Sigmoid colon (tissue), 7 donors: ENCODE measurements around the gene TECRL. TPM values are rescaled to one million over a fixed set of nuclear protein-coding genes. Genes with fewer than 3 reads are reported as not detected.

Experiments used
- DNase-seq: peaks from one replicate; pipeline ENCODE4 v3.0.0-alpha.2; 2019
- H3K27ac ChIP-seq, 4 donors: fragments of 200-600 bp; sonication (generic); one replicate each; pipeline ENCODE4 v1.5.1; 2016 to 2019; ENCODE audit warnings: mild to moderate bottlenecking in 1 of 4
- H3K27me3 ChIP-seq, 3 donors: fragments of 200-600 bp; sonication (generic); one replicate each; pipeline ENCODE4 v1.5.1; 2019; ENCODE audit warnings: mild to moderate bottlenecking in 1 of 3
- H3K36me3 ChIP-seq, 4 donors: fragments of 200-600 bp; sonication (generic); one replicate each; pipeline ENCODE4 v1.5.1; 2016 to 2019
- H3K4me1 ChIP-seq, 4 donors: fragments of 200-600 bp; sonication (generic); one replicate each; pipeline ENCODE4 v1.5.1; 2017 to 2019
- H3K4me3 ChIP-seq, 4 donors: fragments of 200-600 bp; sonication (generic); one replicate each; pipeline ENCODE4 v1.5.1; 2017 to 2019; ENCODE audit warnings: mild to moderate bottlenecking in 2 of 4, moderate library complexity in 1 of 4
- H3K9me3 ChIP-seq, 4 donors: fragments of 200-600 bp in 3 of 4; sonication (generic) in 3 of 4; one replicate each; pipeline versions ENCODE4 v1.5.1 to v1.6.1; 2013 to 2019
- CTCF ChIP-seq, 4 experiments: fragments of 450-650 bp in 3 of 4; fragments of 200-600 bp in 1 of 4; IDR thresholded peaks; one replicate each; pipeline ENCODE4 v1.5.1; 2016 to 2019; ENCODE audit warnings: antibody characterized with exemption in 4 of 4, mild to moderate bottlenecking in 3 of 4, moderate library complexity in 2 of 4
- EP300 ChIP-seq, 4 donors: sonication (generic); formaldehyde crosslinking; IDR thresholded peaks; one replicate each; pipeline ENCODE4 v1.6.1; 2017; ENCODE audit warnings: antibody characterized with exemption in 4 of 4
- POLR2A ChIP-seq, 2 donors: fragments of 450-650 bp; IDR thresholded peaks; one replicate each; pipeline ENCODE4 v1.6.1; 2016; ENCODE audit warnings: antibody characterized with exemption in 2 of 2, mild to moderate bottlenecking in 2 of 2, moderate library complexity in 2 of 2
- POLR2AphosphoS5 ChIP-seq, 4 donors: sonication (generic); formaldehyde crosslinking; IDR thresholded peaks; one replicate each; pipeline ENCODE4 v1.6.1; 2017; ENCODE audit warnings: antibody characterized with exemption in 4 of 4
- WGBS, 2 donors: extraction: QIAGEN DNeasy Blood & Tissue Kit; methylation state at CpG; one replicate each; pipeline ENCODE4 v1.1.7; 2013; 5-methylcytosine and 5-hydroxymethylcytosine counted together
- intact Hi-C: fragments of 100-400 bp; cut with DNase I; formaldehyde crosslinking; loops from one replicate; pipeline ENCODE4 v1.15.1; 2023
- polyA plus RNA-seq, 3 donors: library from polyadenylated mRNA; stranded (reverse); fragments of 200-250 nt; gene quantifications; one replicate each; pipeline ENCODE4 v1.2.3, GENCODE V29; 2013
- total RNA-seq, 4 donors: library from RNA; depleted of rRNA; stranded (reverse); fragments of >200 nt; gene quantifications; one replicate each; pipeline ENCODE4 v1.1.0, GENCODE V29; 2016
- donor health status: healthy with polysubstance abuse.
- donor health status: Bipolar disorder and iron deficiency.
- donor health status: healthy.

The TECRL gene
- total and polyA plus RNA-seq, 7 donors = under 0.01 to 0.69 (median 0.06) TPM; not detected in 4

- WGBS, 2 donors = 75 to 79% methylated on average over 5 of the region's 5 CpGs
- Histone ChIP-seq H3K36me3 (no peaks in the 10 kb centered on the region), H3K4me1 (no peaks in the 10 kb centered on the region), H3K27ac (no peak overlapping the region), H3K27me3 (no peaks in the 10 kb centered on the region), H3K9me3 (peaks cover 0 to 2% (median 0%) of the 10 kb centered on the region in 4 donors), H3K4me3 (no peak overlapping the region)
- no peak for TF ChIP-seq POLR2A (IDR thresholded peaks at IDR 0.05)
- no peak for TF ChIP-seq CTCF (IDR thresholded peaks at IDR 0.05)
- no peak for TF ChIP-seq POLR2AphosphoS5 (IDR thresholded peaks at IDR 0.05)
- TF ChIP-seq EP300 (IDR thresholded peaks at IDR 0.05) = no peak
- intact Hi-C loops = no loop called here
- no peak for DNase-seq
Observed at GRCh38 chr4:64340218-64341110, 68.8 kb downstream of the TECRL start.

GRCh38 chr4:64334964-64335363 is 74.3 kb downstream of the TECRL start:
- TF ChIP-seq POLR2A (IDR thresholded peaks at IDR 0.05) (no peak), CTCF (IDR thresholded peaks at IDR 0.05) (no peak), POLR2AphosphoS5 (IDR thresholded peaks at IDR 0.05) (no peak), EP300 (IDR thresholded peaks at IDR 0.05) (no peak)
- intact Hi-C loops = no loop called here
- 83 to 90% methylated on average over 2 of the region's 2 CpGs for WGBS, 2 donors

GRCh38 chr4:64330143-64330542 is 79.1 kb downstream of the TECRL start:
- WGBS, 2 donors = 44 to 49% methylated on average over 3 of the region's 3 CpGs
- TF ChIP-seq POLR2A (IDR thresholded peaks at IDR 0.05) = no peak
- no peak for TF ChIP-seq POLR2AphosphoS5 (IDR thresholded peaks at IDR 0.05)
- TF ChIP-seq CTCF (IDR thresholded peaks at IDR 0.05) = no peak
- TF ChIP-seq EP300 (IDR thresholded peaks at IDR 0.05) = no peak

More at GRCh38 chr4:64334964-64335363, 74.3 kb downstream of the TECRL start:
- no peak for DNase-seq
- H3K4me3 ChIP-seq = no peak overlapping the region
- H3K36me3 ChIP-seq = no peaks in the 10 kb centered on the region
- no peaks in the 10 kb centered on the region for H3K9me3 ChIP-seq
- H3K27ac ChIP-seq = no peak overlapping the region
- H3K27me3 ChIP-seq = no peaks in the 10 kb centered on the region
- no peaks in the 10 kb centered on the region for H3K4me1 ChIP-seq

GRCh38 chr4:64327237-64327636 is 82.0 kb downstream of the TECRL start:
- no peak overlapping the region for H3K4me3 ChIP-seq
- H3K36me3 ChIP-seq = no peaks in the 10 kb centered on the region
- no peaks in the 10 kb centered on the region for H3K4me1 ChIP-seq
- intact Hi-C loops = no loop called here
- no peak overlapping the region for H3K27ac ChIP-seq
- DNase-seq = no peak
- H3K9me3 ChIP-seq = peaks cover 0 to 2% (median 0%) of the 10 kb centered on the region in 4 donors
- no peaks in the 10 kb centered on the region for H3K27me3 ChIP-seq
- 87 to 90% methylated on average over 1 of the region's 1 CpG for WGBS, 2 donors
- no peak for TF ChIP-seq EP300 (IDR thresholded peaks at IDR 0.05)
- TF ChIP-seq CTCF (IDR thresholded peaks at IDR 0.05) = no peak
- no peak for TF ChIP-seq POLR2AphosphoS5 (IDR thresholded peaks at IDR 0.05)
- TF ChIP-seq POLR2A (IDR thresholded peaks at IDR 0.05) = no peak

More at GRCh38 chr4:64330143-64330542, 79.1 kb downstream of the TECRL start:
- intact Hi-C loops = no loop called here
- H3K4me1 ChIP-seq = no peaks in the 10 kb centered on the region
- no peak overlapping the region for H3K4me3 ChIP-seq
- H3K27me3 ChIP-seq = no peaks in the 10 kb centered on the region
- peaks cover 0 to under 1% (median 0%) of the 10 kb centered on the region in 4 donors for H3K9me3 ChIP-seq
- no peak overlapping the region for H3K27ac ChIP-seq
- no peaks in the 10 kb centered on the region for H3K36me3 ChIP-seq
- DNase-seq = no peak
